Esophagus squamous epithelium (tissue), 4 donors: ENCODE data around the gene GP1BB.

Experiments used
- POLR2A ChIP-seq, 4 donors: fragments of 450-650 bp; IDR thresholded peaks; one replicate each; pipeline ENCODE4 v1.6.1; 2017; ENCODE audit warnings: antibody characterized with exemption in 4 of 4, mild to moderate bottlenecking in 4 of 4, moderate library complexity in 3 of 4
- TF ChIP-seq, protein P1 (sequence below), 6 experiments: fragments of 450-650 bp in 4 of 6; fragments of 200-600 bp in 2 of 6; sonication (generic) in 2 of 6; IDR thresholded peaks; one replicate each; pipeline ENCODE4 v1.5.1; 2016 to 2019; ENCODE audit warnings: antibody characterized with exemption in 6 of 6, mild to moderate bottlenecking in 4 of 6, moderate library complexity in 4 of 6

DNA sequence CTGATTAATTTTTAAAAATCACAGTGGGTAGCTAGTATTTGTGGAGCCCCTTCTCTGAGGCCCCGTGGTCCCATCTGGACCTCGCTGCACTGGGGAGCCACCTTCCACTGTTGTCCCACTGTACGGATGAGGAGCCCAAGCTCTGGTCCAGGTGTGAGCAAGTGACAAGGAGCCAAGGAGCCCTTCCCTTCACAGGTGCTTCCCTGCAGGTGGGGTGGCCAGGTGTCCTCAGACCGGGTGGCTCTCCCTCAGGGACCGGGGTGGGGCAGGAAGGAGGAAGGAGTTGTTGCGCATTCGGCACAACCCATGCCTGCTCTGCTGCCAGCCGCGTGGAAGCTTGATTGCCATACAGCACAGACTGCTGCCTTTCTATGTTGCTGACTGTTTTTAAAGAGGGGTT is 19.5 kb upstream of the GP1BB start:
- TF ChIP-seq, protein P1, sequence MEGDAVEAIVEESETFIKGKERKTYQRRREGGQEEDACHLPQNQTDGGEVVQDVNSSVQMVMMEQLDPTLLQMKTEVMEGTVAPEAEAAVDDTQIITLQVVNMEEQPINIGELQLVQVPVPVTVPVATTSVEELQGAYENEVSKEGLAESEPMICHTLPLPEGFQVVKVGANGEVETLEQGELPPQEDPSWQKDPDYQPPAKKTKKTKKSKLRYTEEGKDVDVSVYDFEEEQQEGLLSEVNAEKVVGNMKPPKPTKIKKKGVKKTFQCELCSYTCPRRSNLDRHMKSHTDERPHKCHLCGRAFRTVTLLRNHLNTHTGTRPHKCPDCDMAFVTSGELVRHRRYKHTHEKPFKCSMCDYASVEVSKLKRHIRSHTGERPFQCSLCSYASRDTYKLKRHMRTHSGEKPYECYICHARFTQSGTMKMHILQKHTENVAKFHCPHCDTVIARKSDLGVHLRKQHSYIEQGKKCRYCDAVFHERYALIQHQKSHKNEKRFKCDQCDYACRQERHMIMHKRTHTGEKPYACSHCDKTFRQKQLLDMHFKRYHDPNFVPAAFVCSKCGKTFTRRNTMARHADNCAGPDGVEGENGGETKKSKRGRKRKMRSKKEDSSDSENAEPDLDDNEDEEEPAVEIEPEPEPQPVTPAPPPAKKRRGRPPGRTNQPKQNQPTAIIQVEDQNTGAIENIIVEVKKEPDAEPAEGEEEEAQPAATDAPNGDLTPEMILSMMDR (IDR thresholded peaks at IDR 0.05) = no peak
- TF ChIP-seq POLR2A (IDR thresholded peaks at IDR 0.05) = no peak
